Sigmoid colon (tissue), 4 donors: ENCODE data around the gene CBX7.

Experiments used
- EP300 ChIP-seq, 4 donors: sonication (generic); formaldehyde crosslinking; IDR thresholded peaks; one replicate each; pipeline ENCODE4 v1.6.1; 2017; ENCODE audit warnings: antibody characterized with exemption in 4 of 4
- POLR2A ChIP-seq, 2 donors: fragments of 450-650 bp; IDR thresholded peaks; one replicate each; pipeline ENCODE4 v1.6.1; 2016; ENCODE audit warnings: antibody characterized with exemption in 2 of 2, mild to moderate bottlenecking in 2 of 2, moderate library complexity in 2 of 2
- POLR2AphosphoS5 ChIP-seq, 4 donors: sonication (generic); formaldehyde crosslinking; IDR thresholded peaks; one replicate each; pipeline ENCODE4 v1.6.1; 2017; ENCODE audit warnings: antibody characterized with exemption in 4 of 4
- TF ChIP-seq, protein P1 (sequence below), 4 experiments: fragments of 450-650 bp in 3 of 4; fragments of 200-600 bp in 1 of 4; IDR thresholded peaks; one replicate each; pipeline ENCODE4 v1.5.1; 2016 to 2019; ENCODE audit warnings: antibody characterized with exemption in 4 of 4, mild to moderate bottlenecking in 3 of 4, moderate library complexity in 2 of 4

- TF ChIP-seq POLR2A (IDR thresholded peaks at IDR 0.05) = no peak
- TF ChIP-seq, protein P1, sequence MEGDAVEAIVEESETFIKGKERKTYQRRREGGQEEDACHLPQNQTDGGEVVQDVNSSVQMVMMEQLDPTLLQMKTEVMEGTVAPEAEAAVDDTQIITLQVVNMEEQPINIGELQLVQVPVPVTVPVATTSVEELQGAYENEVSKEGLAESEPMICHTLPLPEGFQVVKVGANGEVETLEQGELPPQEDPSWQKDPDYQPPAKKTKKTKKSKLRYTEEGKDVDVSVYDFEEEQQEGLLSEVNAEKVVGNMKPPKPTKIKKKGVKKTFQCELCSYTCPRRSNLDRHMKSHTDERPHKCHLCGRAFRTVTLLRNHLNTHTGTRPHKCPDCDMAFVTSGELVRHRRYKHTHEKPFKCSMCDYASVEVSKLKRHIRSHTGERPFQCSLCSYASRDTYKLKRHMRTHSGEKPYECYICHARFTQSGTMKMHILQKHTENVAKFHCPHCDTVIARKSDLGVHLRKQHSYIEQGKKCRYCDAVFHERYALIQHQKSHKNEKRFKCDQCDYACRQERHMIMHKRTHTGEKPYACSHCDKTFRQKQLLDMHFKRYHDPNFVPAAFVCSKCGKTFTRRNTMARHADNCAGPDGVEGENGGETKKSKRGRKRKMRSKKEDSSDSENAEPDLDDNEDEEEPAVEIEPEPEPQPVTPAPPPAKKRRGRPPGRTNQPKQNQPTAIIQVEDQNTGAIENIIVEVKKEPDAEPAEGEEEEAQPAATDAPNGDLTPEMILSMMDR (IDR thresholded peaks at IDR 0.05) = no peak
- TF ChIP-seq EP300 (IDR thresholded peaks at IDR 0.05) = no peak
- TF ChIP-seq POLR2AphosphoS5 (IDR thresholded peaks at IDR 0.05) = no peak
Observed at GRCh38 chr22:39197578-39197977, 45.1 kb upstream of the CBX7 start.
